WTC11 (cell line): ENCODE results near the gene SLIT3. TPM values are rescaled to one million over a fixed set of nuclear protein-coding genes. Genes with fewer than 3 reads are reported as not detected.

ENCODE experiments used
- ATAC-seq: fragments of 200-7000 bp; cut with Tn5 transposase; 2 replicates; pipeline ENCODE4 v1.10.0; 2021; ENCODE audit warnings: mild to moderate bottlenecking, moderate library complexity
- CTCF ChIA-PET: fragments of 300-600 bp; sonication (Branson Sonifier 250); formaldehyde crosslinking; loops from one replicate; lab custom pipeline; 2021; ENCODE audit warnings: antibody characterized with exemption; lab: Charles Lee
- POLR2A ChIA-PET: fragments of 350-600 bp; sonication (Branson Sonifier 250); formaldehyde crosslinking; loops from one replicate; lab custom pipeline; 2021; ENCODE audit warnings: antibody characterized with exemption; lab: Charles Lee
- DNase-seq: peaks from one replicate; pipeline ENCODE4 v3.0.0; 2021; ENCODE audit warnings: low spot score
- H3K27ac Mint-ChIP-seq: 2 replicates; pipeline ENCODE4 v1.8.0; 2021; ENCODE audit warnings: mixed read lengths
- H3K27me3 Mint-ChIP-seq: 2 replicates; pipeline ENCODE4 v1.8.0; 2021; ENCODE audit warnings: low read depth, mild to moderate bottlenecking, moderate library complexity, mixed read lengths
- H3K36me3 Mint-ChIP-seq: 2 replicates; pipeline ENCODE4 v1.8.0; 2021; ENCODE audit warnings: mixed read lengths
- H3K4me1 Mint-ChIP-seq: 2 replicates; pipeline ENCODE4 v1.8.0; 2022; ENCODE audit warnings: mixed read lengths
- H3K4me3 Mint-ChIP-seq: 2 replicates; pipeline ENCODE4 v1.8.0; 2021; ENCODE audit warnings: mild to moderate bottlenecking, moderate library complexity, mixed read lengths
- H3K9me3 Mint-ChIP-seq: 2 replicates; pipeline ENCODE4 v1.8.0; 2021; ENCODE audit warnings: mixed read lengths
- AFF4 ChIP-seq: sonication (generic); formaldehyde crosslinking; IDR thresholded peaks from 2 replicates; pipeline ENCODE4 v1.8.1; 2023; ENCODE audit warnings: mild to moderate bottlenecking, missing genetic modification reagents, borderline replicate concordance
- ATF2 ChIP-seq: sonication (generic); formaldehyde crosslinking; IDR thresholded peaks from 2 replicates; pipeline ENCODE4 v1.8.1; 2022; ENCODE audit warnings: low read depth, missing genetic modification reagents, borderline replicate concordance
- CREM ChIP-seq: sonication (generic); formaldehyde crosslinking; IDR thresholded peaks from 2 replicates; pipeline ENCODE4 v1.8.1; 2022; ENCODE audit warnings: mild to moderate bottlenecking, missing genetic modification reagents, moderate library complexity
- FOXJ3 ChIP-seq: sonication (generic); formaldehyde crosslinking; IDR thresholded peaks from 2 replicates; pipeline ENCODE4 v1.9.0; 2021; ENCODE audit warnings: missing genetic modification reagents, mild to moderate bottlenecking, borderline replicate concordance
- HMGXB4 ChIP-seq: sonication (generic); formaldehyde crosslinking; IDR thresholded peaks from 2 replicates; pipeline ENCODE4 v1.8.1; 2023; ENCODE audit warnings: mild to moderate bottlenecking, moderate library complexity, missing genetic modification reagents
- MAX ChIP-seq: sonication (generic); formaldehyde crosslinking; IDR thresholded peaks from 2 replicates; pipeline ENCODE4 v1.8.0; 2022; ENCODE audit warnings: mild to moderate bottlenecking, missing genetic modification reagents
- MXD4 ChIP-seq: fragments of 250-450 bp; sonication (Bioruptor Pico); IDR thresholded peaks from 2 replicates; pipeline ENCODE4 v1.8.0; 2021; ENCODE audit warnings: mild to moderate bottlenecking, moderate library complexity, borderline replicate concordance
- PRDM15 ChIP-seq: sonication (generic); formaldehyde crosslinking; IDR thresholded peaks from 2 replicates; pipeline ENCODE4 v1.8.0; 2022; ENCODE audit warnings: missing genetic modification reagents
- RELA ChIP-seq: sonication (generic); formaldehyde crosslinking; IDR thresholded peaks from 2 replicates; pipeline ENCODE4 v1.8.1; 2022; ENCODE audit warnings: missing genetic modification reagents, mild to moderate bottlenecking, borderline replicate concordance
- TP53 ChIP-seq: sonication (generic); formaldehyde crosslinking; IDR thresholded peaks from 2 replicates; pipeline ENCODE4 v1.8.1; 2023; ENCODE audit warnings: mild to moderate bottlenecking, missing genetic modification reagents
- USF1 ChIP-seq: sonication (generic); formaldehyde crosslinking; IDR thresholded peaks from 2 replicates; pipeline ENCODE4 v1.8.0; 2022; ENCODE audit warnings: mild to moderate bottlenecking, missing genetic modification reagents
- ZNF138 ChIP-seq: sonication (generic); formaldehyde crosslinking; conservative IDR thresholded peaks from 2 replicates; pipeline ENCODE4 v1.8.1; 2022; ENCODE audit warnings: mild to moderate bottlenecking, moderate library complexity, missing genetic modification reagents
- ZNF219 ChIP-seq: sonication (generic); formaldehyde crosslinking; IDR thresholded peaks from 2 replicates; pipeline ENCODE4 v1.8.0; 2023; ENCODE audit warnings: missing genetic modification reagents, mild to moderate bottlenecking, borderline replicate concordance
- ZNF263 ChIP-seq: sonication (generic); formaldehyde crosslinking; IDR thresholded peaks from 2 replicates; pipeline ENCODE4 v1.8.1; 2022; ENCODE audit warnings: low read depth, mild to moderate bottlenecking, moderate library complexity, missing genetic modification reagents
- ZNF281 ChIP-seq: sonication (generic); formaldehyde crosslinking; IDR thresholded peaks from 2 replicates; pipeline ENCODE4 v1.8.0; 2023; ENCODE audit warnings: mild to moderate bottlenecking, missing genetic modification reagents
- ZNF317 ChIP-seq: sonication (generic); formaldehyde crosslinking; IDR thresholded peaks from 2 replicates; pipeline ENCODE4 v1.8.1; 2023; ENCODE audit warnings: low read depth, mild to moderate bottlenecking, moderate library complexity, missing genetic modification reagents, borderline replicate concordance
- ZNF396 ChIP-seq: fragments of 250-450 bp; sonication (Bioruptor Pico); IDR thresholded peaks from 2 replicates; pipeline ENCODE4 v1.8.0; 2021; ENCODE audit warnings: mild to moderate bottlenecking, moderate library complexity, borderline replicate concordance
- ZNF416 ChIP-seq: fragments of 250-450 bp; sonication (Bioruptor Pico); IDR thresholded peaks from 2 replicates; pipeline ENCODE4 v1.9.0; 2021; ENCODE audit warnings: mild to moderate bottlenecking, inconsistent platforms
- ZNF671 ChIP-seq: fragments of 250-450 bp; sonication (Bioruptor Pico); IDR thresholded peaks from 2 replicates; pipeline ENCODE4 v1.8.0; 2021; ENCODE audit warnings: mild to moderate bottlenecking
- total RNA-seq: library from RNA; stranded (reverse); gene quantifications from 3 replicates; pipeline ENCODE4 v1.2.3, GENCODE V29; 2021

Gene SLIT3
- total RNA-seq, 1 experiment from 2014 or later = 1.9 TPM

- no peak for TF ChIP-seq AFF4 (CRISPR knock-in tag)
- TF ChIP-seq ZNF281 (CRISPR knock-in tag) = no peak
- TF ChIP-seq ZNF396 = no peak
- no peak for TF ChIP-seq HMGXB4 (CRISPR knock-in tag)
- TF ChIP-seq RELA (CRISPR knock-in tag) = no peak
- no peak for TF ChIP-seq MXD4 (CRISPR knock-in tag)
- no peak for TF ChIP-seq ZNF219
- no peak for TF ChIP-seq ZNF317 (CRISPR knock-in tag)
- 0 out of 2 replicates have a peak, but pooled peaks have one; percentile 32 for TF ChIP-seq MAX (CRISPR knock-in tag)
- TF ChIP-seq ZNF671 (CRISPR knock-in tag) = no peak
- TF ChIP-seq ZNF138 (CRISPR knock-in tag) = no peak
- peak; percentile 95 for TF ChIP-seq USF1 (CRISPR knock-in tag)
Measured at GRCh38 chr5:169020102-169020501, 280.8 kb downstream of the SLIT3 start (continued).

- Mint-ChIP-seq H3K36me3 (no peaks in the 10 kb centered on the region), H3K27me3 (peaks cover 7% of the 10 kb centered on the region), H3K27ac (no peak overlapping the region), H3K4me1 (peaks cover 27% of the 10 kb centered on the region), H3K9me3 (peaks cover 4% of the 10 kb centered on the region; the same call in 1 of the 2 replicates), H3K4me3 (no peak overlapping the region)
- TF ChIP-seq ATF2 = no peak
- no peak for TF ChIP-seq ZNF396
- no peak for TF ChIP-seq TP53 (CRISPR knock-in tag)
- no peak for TF ChIP-seq ZNF263 (CRISPR knock-in tag)
- TF ChIP-seq CREM (CRISPR knock-in tag) = no peak
- no peak for TF ChIP-seq FOXJ3 (CRISPR knock-in tag)
- no peak for TF ChIP-seq ZNF416 (CRISPR knock-in tag)
- no peak for TF ChIP-seq PRDM15 (CRISPR knock-in tag)
- CTCF ChIA-PET = no interaction called here
- POLR2A ChIA-PET = no interaction called here
- DNase-seq = no peak
- no peak for ATAC-seq
Measured at GRCh38 chr5:169018925-169019324, 282.0 kb downstream of the SLIT3 start.
